GM18498 (cell line): ENCODE results near the gene NPR1.
"Not testable (repeated sequence)": the region's sequence is repeated elsewhere in the genome, so short reads cannot be mapped to it uniquely, and the experiment has no call there.

ENCODE experiments used
- ATAC-seq: cut with Tn5 transposase; IDR thresholded peaks from one replicate; pipeline ENCODE4 v1.9.1; 2021; ENCODE audit warnings: mild to moderate bottlenecking, moderate library complexity; ENCODE audit not compliant: unreplicated experiment

Gene NPR1

GRCh38 chr1:153723687-153724086, 45.2 kb downstream of the NPR1 start:
- ATAC-seq, result no peak

- ATAC-seq, result not testable (repeated sequence)
Observed at GRCh38 chr1:153724634-153725033, 46.1 kb downstream of the NPR1 start.

- peak; percentile 97 for ATAC-seq
Observed at GRCh38 chr1:153727463-153728304, 49.2 kb downstream of the NPR1 start, which contains the start of gene INTS3. INTS3 (plus strand) TSS chr1:153728050; CDS start chr1:153728635, 585 bp downstream.

GRCh38 chr1:153728305-153729066, 50.0 kb downstream of the NPR1 start:
- ATAC-seq, result no peak

GRCh38 chr1:153730468-153730988, 52.0 kb downstream of the NPR1 start:
- ATAC-seq, result no peak

GRCh38 chr1:153733970-153734369, 55.5 kb downstream of the NPR1 start:
- no peak for ATAC-seq

GRCh38 chr1:153734396-153735089, 56.1 kb downstream of the NPR1 start:
- no peak for ATAC-seq

GRCh38 chr1:153735090-153735420, 56.6 kb downstream of the NPR1 start:
- ATAC-seq, result no peak

- no peak for ATAC-seq
Observed at GRCh38 chr1:153741986-153742385, 63.5 kb downstream of the NPR1 start.

GRCh38 chr1:153742411-153743142, 64.1 kb downstream of the NPR1 start:
- peak; percentile 64 for ATAC-seq
